Uterus (tissue), 2 donors: ENCODE data around the gene CRYZL1.

Experiments used
- POLR2A ChIP-seq, 2 donors: fragments of 450-650 bp; IDR thresholded peaks; one replicate each; pipeline ENCODE4 v1.6.1; 2016; ENCODE audit warnings: antibody characterized with exemption in 2 of 2, mild to moderate bottlenecking in 1 of 2, moderate library complexity in 1 of 2
- TF ChIP-seq, protein P1 (sequence below), 4 experiments: fragments of 200-600 bp in 2 of 4; fragments of 450-650 bp in 2 of 4; sonication (generic) in 2 of 4; IDR thresholded peaks; one replicate each; pipeline ENCODE4 v1.5.1; 2016 to 2019; ENCODE audit warnings: antibody characterized with exemption in 4 of 4, mild to moderate bottlenecking in 2 of 4, moderate library complexity in 1 of 4

DNA sequence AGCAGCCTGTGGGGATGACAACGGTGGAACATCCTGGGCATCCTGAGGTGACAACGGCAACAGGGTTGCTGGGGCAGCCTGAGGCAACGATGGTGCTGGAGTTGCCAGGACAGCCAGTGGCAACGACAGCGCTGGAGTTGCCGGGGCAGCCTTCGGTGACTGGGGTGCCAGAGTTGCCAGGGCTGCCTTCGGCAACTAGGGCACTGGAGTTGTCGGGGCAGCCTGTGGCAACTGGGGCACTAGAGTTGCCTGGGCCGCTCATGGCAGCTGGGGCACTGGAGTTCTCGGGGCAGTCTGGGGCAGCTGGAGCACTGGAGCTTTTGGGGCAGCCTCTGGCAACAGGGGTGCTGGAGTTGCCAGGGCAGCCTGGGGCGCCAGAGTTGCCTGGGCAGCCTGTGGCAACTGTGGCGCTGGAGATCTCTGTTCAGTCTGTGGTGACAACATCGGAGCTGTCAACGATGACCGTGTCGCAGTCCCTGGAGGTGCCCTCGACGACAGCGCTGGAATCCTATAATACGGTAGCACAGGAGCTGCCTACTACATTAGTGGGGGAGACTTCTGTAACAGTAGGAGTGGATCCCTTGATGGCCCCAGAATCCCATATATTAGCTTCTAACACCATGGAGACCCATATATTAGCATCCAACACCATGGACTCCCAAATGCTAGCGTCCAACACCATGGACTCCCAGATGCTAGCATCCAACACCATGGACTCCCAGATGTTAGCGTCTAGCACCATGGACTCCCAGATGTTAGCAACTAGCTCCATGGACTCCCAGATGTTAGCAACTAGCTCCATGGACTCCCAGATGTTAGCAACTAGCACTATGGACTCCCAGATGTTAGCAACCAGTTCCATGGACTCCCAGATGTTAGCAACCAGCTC, 90.5 kb downstream of the CRYZL1 start:
- TF ChIP-seq, protein P1, sequence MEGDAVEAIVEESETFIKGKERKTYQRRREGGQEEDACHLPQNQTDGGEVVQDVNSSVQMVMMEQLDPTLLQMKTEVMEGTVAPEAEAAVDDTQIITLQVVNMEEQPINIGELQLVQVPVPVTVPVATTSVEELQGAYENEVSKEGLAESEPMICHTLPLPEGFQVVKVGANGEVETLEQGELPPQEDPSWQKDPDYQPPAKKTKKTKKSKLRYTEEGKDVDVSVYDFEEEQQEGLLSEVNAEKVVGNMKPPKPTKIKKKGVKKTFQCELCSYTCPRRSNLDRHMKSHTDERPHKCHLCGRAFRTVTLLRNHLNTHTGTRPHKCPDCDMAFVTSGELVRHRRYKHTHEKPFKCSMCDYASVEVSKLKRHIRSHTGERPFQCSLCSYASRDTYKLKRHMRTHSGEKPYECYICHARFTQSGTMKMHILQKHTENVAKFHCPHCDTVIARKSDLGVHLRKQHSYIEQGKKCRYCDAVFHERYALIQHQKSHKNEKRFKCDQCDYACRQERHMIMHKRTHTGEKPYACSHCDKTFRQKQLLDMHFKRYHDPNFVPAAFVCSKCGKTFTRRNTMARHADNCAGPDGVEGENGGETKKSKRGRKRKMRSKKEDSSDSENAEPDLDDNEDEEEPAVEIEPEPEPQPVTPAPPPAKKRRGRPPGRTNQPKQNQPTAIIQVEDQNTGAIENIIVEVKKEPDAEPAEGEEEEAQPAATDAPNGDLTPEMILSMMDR (IDR thresholded peaks at IDR 0.05): no peak
- no peak for TF ChIP-seq POLR2A (IDR thresholded peaks at IDR 0.05)
